ENCODE data around the gene PRDX4.
A peak's percentile ranks its signal among the peaks of the same experiment; 100 is the strongest.
"Not testable (repeated sequence)": the region's sequence is repeated elsewhere in the genome, so short reads cannot be mapped to it uniquely, and the experiment has no call there.

The PRDX4 gene

GRCh38 chrX:23676486-23676885, 9.2 kb downstream of the PRDX4 start:
- not testable (repeated sequence) for DNase-seq

- no peak for DNase-seq
These were observed 24.9 kb downstream of the PRDX4 start for GRCh38 chrX:23692166-23692565.

- DNase-seq = peak; percentile 66
These were observed 27.3 kb downstream of the PRDX4 start for GRCh38 chrX:23694606-23695005.

- DNase-seq = peak; percentile 27
These were observed 32.4 kb downstream of the PRDX4 start for GRCh38 chrX:23699636-23700194.

GRCh38 chrX:23704673-23705206, 37.4 kb downstream of the PRDX4 start:
- DNase-seq = no peak

GRCh38 chrX:23705235-23705634, 37.9 kb downstream of the PRDX4 start:
- DNase-seq = no peak

- DNase-seq = no peak
These were observed 52.9 kb downstream of the PRDX4 start for GRCh38 chrX:23720117-23720677.

GRCh38 chrX:23726191-23726590, 58.9 kb downstream of the PRDX4 start:
- DNase-seq = no peak

- DNase-seq = no peak
These were observed 59.9 kb downstream of the PRDX4 start for GRCh38 chrX:23727206-23727605.

GRCh38 chrX:23729214-23729613, 61.9 kb downstream of the PRDX4 start:
- DNase-seq = no peak

GRCh38 chrX:23731951-23732350, 64.7 kb downstream of the PRDX4 start:
- no peak for DNase-seq

- no peak for DNase-seq
These were observed 65.4 kb downstream of the PRDX4 start for GRCh38 chrX:23732704-23733103.
